ENCODE results near the gene NXPH1. TPM values are rescaled to one million over a fixed set of nuclear protein-coding genes. Genes with fewer than 3 reads are reported as not detected.

NXPH1 gene
- total and polyA plus RNA-seq, 2 experiments from 2014 or later, result 0.45 to 3.0 TPM

- TF ChIP-seq NANOG (IDR thresholded peaks at IDR 0.05; ENCODE audit: borderline replicate concordance) (no peak), JUNB (IDR thresholded peaks at IDR 0.05; ENCODE audit: unreplicated experiment) (no peak), EZH2 (IDR thresholded peaks at IDR 0.05; ENCODE audit: low read depth, unreplicated experiment) (no peak), ZNF331 (CRISPR knock-in tag; IDR thresholded peaks at IDR 0.05; ENCODE audit: low read depth) (no peak), CREB1 (CRISPR knock-in tag; IDR thresholded peaks at IDR 0.05; ENCODE audit: low read depth) (no peak), REST (IDR thresholded peaks at IDR 0.05; ENCODE audit: unreplicated experiment) (no peak)
Measured at GRCh38 chr7:8437606-8438005, 4.2 kb downstream of the NXPH1 start (continued).

- Histone ChIP-seq H3F3A (replicated peaks; ENCODE audit: low read depth) (peaks cover 17% of the 10 kb centered on the region), H3K36me3 (ENCODE audit: insufficient read depth) (no peaks in the 10 kb centered on the region), H3K4me3 (peak overlapping the region; percentile 81), H3K79me2 (replicated peaks; ENCODE audit: insufficient read depth) (no peaks in the 10 kb centered on the region), H3K27ac (ENCODE audit: low read depth) (no peak overlapping the region), H4K20me1 (replicated peaks; ENCODE audit: insufficient read depth) (no peaks in the 10 kb centered on the region; the same call in 1 of the 2 replicates), H3K9me2 (ENCODE audit: insufficient read depth) (no peaks in the 10 kb centered on the region), H3K27me3 (ENCODE audit: insufficient read depth) (peaks cover 89% of the 10 kb centered on the region), H2AFZ (no peak overlapping the region), H3K4me1 (ENCODE audit: insufficient read depth) (peaks cover 51% of the 10 kb centered on the region), H3K4me2 (peak overlapping the region; percentile 99)
- DNase-seq (ENCODE audit: low spot score) (peak; percentile 82), ATAC-seq (no peak)
- Mint-ChIP-seq H3K4me1 (peaks cover 53% of the 10 kb centered on the region), H3K27me3 (ENCODE audit: insufficient read depth, low read depth, poor library complexity) (peaks cover 90% of the 10 kb centered on the region), H3K36me3 (ENCODE audit: low read depth) (no peaks in the 10 kb centered on the region), H3K9me3 (no peaks in the 10 kb centered on the region), H3K27ac (no peak overlapping the region), H3K4me3 (peak overlapping the region; percentile 95)
- TF ChIP-seq STAT1 (IDR thresholded peaks at IDR 0.05; ENCODE audit: unreplicated experiment) (no peak), EZH2phosphoT487 (IDR thresholded peaks at IDR 0.05; ENCODE audit: unreplicated experiment) (no peak), EZH2 (IDR thresholded peaks at IDR 0.05; ENCODE audit: low read depth, unreplicated experiment) (no peak), ZNF331 (CRISPR knock-in tag; IDR thresholded peaks at IDR 0.05; ENCODE audit: low read depth) (no peak), REST (IDR thresholded peaks at IDR 0.05; ENCODE audit: unreplicated experiment) (no peak), ETS1 (IDR thresholded peaks at IDR 0.05) (no peak), POLR2AphosphoS5 (IDR thresholded peaks at IDR 0.05; ENCODE audit: low read depth) (no peak), CREB1 (CRISPR knock-in tag; IDR thresholded peaks at IDR 0.05; ENCODE audit: low read depth) (no peak)
- TF ChIP-seq, protein P1, sequence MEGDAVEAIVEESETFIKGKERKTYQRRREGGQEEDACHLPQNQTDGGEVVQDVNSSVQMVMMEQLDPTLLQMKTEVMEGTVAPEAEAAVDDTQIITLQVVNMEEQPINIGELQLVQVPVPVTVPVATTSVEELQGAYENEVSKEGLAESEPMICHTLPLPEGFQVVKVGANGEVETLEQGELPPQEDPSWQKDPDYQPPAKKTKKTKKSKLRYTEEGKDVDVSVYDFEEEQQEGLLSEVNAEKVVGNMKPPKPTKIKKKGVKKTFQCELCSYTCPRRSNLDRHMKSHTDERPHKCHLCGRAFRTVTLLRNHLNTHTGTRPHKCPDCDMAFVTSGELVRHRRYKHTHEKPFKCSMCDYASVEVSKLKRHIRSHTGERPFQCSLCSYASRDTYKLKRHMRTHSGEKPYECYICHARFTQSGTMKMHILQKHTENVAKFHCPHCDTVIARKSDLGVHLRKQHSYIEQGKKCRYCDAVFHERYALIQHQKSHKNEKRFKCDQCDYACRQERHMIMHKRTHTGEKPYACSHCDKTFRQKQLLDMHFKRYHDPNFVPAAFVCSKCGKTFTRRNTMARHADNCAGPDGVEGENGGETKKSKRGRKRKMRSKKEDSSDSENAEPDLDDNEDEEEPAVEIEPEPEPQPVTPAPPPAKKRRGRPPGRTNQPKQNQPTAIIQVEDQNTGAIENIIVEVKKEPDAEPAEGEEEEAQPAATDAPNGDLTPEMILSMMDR (conservative IDR thresholded peaks at IDR 0.05; ENCODE audit: low read depth in 2 of 2), result no peak
Measured at GRCh38 chr7:8440670-8441069, 7.3 kb downstream of the NXPH1 start.
